ENCODE measurements around the gene MARCHF3. TPM values are rescaled to one million over a fixed set of nuclear protein-coding genes. Genes with fewer than 3 reads are reported as not detected.

MARCHF3 gene
- polyA plus RNA-seq, 2 of the 4 experiments (the other 2 are of a cell fraction) = 0.39 to 0.68 TPM

DNA sequence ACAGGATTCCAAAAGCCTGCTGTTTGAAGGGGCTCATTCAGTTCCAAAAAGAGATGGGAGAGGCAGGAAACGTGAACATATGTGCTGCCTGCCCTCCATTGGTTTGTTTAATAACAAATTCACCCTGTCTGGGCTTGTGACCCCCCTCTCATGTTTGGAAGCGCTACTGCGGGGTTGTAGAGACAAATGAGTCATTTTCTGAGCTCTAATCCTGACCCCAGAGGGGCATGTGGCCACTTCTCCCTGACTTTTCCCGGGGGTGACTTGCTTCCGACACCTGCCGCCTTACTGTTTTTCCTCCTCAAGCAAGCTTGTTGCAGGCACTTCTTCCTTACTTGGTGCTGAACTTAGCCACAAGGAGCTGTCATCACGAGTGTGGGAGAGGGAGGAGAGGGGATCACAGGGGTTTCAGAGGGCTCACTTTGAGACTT, 177.5 kb downstream of the MARCHF3 start:
- no peak for DNase-seq (ENCODE audit: low read depth in 1 of 2, low spot score in 1 of 2)
- WGBS (ENCODE audit: missing lambda C conversion rate) = 93% methylated on average over 7 of the region's 7 CpGs
- Histone ChIP-seq H3K4me1 (no peaks in the 10 kb centered on the region), H3K27ac (no peak overlapping the region), H3K4me2 (no peak overlapping the region), H3K4me3 (no peak overlapping the region), H3K9me3 (no peaks in the 10 kb centered on the region)
- ATAC-seq = no peak
- POLR2A ChIA-PET = no interaction called here
- no peak for TF ChIP-seq HEYL (CRISPR knock-in tag; IDR thresholded peaks at IDR 0.05)
- CTCF ChIA-PET = no interaction called here
- no peak for FAIRE-seq

DNA sequence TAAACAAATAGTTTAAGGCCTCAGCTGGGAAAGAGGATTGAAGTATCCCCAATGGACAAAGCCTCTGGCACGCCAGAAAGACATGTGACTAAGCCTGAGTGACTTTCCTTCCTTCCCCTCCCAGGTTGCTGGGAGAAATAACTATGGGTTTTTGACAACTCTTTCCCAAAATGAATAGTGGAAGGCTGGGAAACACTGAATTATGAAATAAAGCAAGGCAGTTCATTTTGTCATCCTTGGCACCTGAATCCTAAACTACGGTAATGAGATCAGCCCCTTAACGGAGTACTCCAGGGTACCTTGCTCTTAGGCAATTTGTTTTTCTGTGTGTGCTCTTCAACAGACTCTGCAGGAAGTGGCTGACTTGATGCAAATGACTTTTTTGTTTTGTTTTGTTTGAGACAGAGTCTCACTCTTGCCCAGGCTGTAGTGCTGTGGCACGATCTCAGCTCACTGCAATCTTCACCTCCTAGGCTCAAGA, 178.2 kb downstream of the MARCHF3 start:
- Histone ChIP-seq H3K27ac (no peak overlapping the region), H3K9me3 (no peaks in the 10 kb centered on the region), H3K4me2 (no peak overlapping the region), H3K4me3 (no peak overlapping the region), H3K4me1 (no peaks in the 10 kb centered on the region)
- FAIRE-seq (no peak), DNase-seq (ENCODE audit: low read depth in 1 of 2, low spot score in 1 of 2) (no peak), ATAC-seq (no peak)
- ChIA-PET CTCF (no interaction called here), POLR2A (no interaction called here)
- TF ChIP-seq MAFK (IDR thresholded peaks at IDR 0.05; ENCODE audit: partially characterized antibody) (no peak), MAZ (IDR thresholded peaks at IDR 0.05; ENCODE audit: borderline replicate concordance, low read depth, low read length) (no peak), REST (IDR thresholded peaks at IDR 0.05) (no peak), FOSL2 (IDR thresholded peaks at IDR 0.05) (no peak), FOSL2 (CRISPR knock-in tag; IDR thresholded peaks at IDR 0.05) (no peak), HDAC2 (IDR thresholded peaks at IDR 0.05) (no peak), CBX8 (IDR thresholded peaks at IDR 0.05) (no peak), HOXB13 (CRISPR knock-in tag; IDR thresholded peaks at IDR 0.05; ENCODE audit: low read depth) (no peak)
- TF ChIP-seq, protein P1, sequence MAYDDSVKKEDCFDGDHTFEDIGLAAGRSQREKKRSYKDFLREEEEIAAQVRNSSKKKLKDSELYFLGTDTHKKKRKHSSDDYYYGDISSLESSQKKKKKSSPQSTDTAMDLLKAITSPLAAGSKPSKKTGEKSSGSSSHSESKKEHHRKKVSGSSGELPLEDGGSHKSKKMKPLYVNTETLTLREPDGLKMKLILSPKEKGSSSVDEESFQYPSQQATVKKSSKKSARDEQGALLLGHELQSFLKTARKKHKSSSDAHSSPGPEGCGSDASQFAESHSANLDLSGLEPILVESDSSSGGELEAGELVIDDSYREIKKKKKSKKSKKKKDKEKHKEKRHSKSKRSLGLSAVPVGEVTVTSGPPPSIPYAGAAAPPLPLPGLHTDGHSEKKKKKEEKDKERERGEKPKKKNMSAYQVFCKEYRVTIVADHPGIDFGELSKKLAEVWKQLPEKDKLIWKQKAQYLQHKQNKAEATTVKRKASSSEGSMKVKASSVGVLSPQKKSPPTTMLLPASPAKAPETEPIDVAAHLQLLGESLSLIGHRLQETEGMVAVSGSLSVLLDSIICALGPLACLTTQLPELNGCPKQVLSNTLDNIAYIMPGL (CRISPR knock-in tag; IDR thresholded peaks at IDR 0.05; ENCODE audit: borderline replicate concordance) = no peak
- 94% methylated on average over 4 of the region's 4 CpGs for WGBS (ENCODE audit: missing lambda C conversion rate)

GRCh38 chr5:126851501-126852011, 178.8 kb downstream of the MARCHF3 start:
- ChIA-PET POLR2A (no interaction called here), CTCF (no interaction called here)
- WGBS (ENCODE audit: missing lambda C conversion rate) = 91% methylated on average over 14 of the region's 14 CpGs
- ATAC-seq = no peak
- Histone ChIP-seq H3K4me1 (no peaks in the 10 kb centered on the region), H3K4me2 (no peak overlapping the region), H3K9me3 (no peaks in the 10 kb centered on the region), H3K4me3 (no peak overlapping the region), H3K27ac (no peak overlapping the region)
- no peak for TF ChIP-seq FOXS1 (CRISPR knock-in tag; IDR thresholded peaks at IDR 0.05)
- no peak for TF ChIP-seq TP53 (CRISPR knock-in tag; IDR thresholded peaks at IDR 0.05)
- no peak for TF ChIP-seq GATA3 (IDR thresholded peaks at IDR 0.05; ENCODE audit: borderline replicate concordance)
- TF ChIP-seq, protein P2, sequence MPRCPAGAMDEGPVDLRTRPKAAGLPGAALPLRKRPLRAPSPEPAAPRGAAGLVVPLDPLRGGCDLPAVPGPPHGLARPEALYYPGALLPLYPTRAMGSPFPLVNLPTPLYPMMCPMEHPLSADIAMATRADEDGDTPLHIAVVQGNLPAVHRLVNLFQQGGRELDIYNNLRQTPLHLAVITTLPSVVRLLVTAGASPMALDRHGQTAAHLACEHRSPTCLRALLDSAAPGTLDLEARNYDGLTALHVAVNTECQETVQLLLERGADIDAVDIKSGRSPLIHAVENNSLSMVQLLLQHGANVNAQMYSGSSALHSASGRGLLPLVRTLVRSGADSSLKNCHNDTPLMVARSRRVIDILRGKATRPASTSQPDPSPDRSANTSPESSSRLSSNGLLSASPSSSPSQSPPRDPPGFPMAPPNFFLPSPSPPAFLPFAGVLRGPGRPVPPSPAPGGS (IDR thresholded peaks at IDR 0.05) = no peak
- TF ChIP-seq CBX8 (IDR thresholded peaks at IDR 0.05) = no peak
- no peak for TF ChIP-seq EHMT2 (IDR thresholded peaks at IDR 0.05; ENCODE audit: low read depth)
- no peak for TF ChIP-seq RAD21 (conservative IDR thresholded peaks at IDR 0.05 in 1 of 2, IDR thresholded peaks at IDR 0.05 in 1 of 2)
- FAIRE-seq = no peak
- no peak for DNase-seq (ENCODE audit: low read depth in 1 of 2, low spot score in 1 of 2)

Data from A549 (cell line).